GM20000 (cell line): ENCODE results near the gene RMP24.

Experiments
- DNase-seq: peaks from one replicate; pipeline ENCODE4 v3.0.0; 2012; ENCODE audit warnings: low spot score
- CTCF ChIP-seq: IDR thresholded peaks from 2 replicates; pipeline ENCODE4 v1.5.1; 2012; ENCODE audit warnings: mild to moderate bottlenecking, control low read depth; ENCODE audit errors: extremely low read depth, missing control alignments

The RMP24 gene

GRCh38 chr18:35948080-35948479 is 24.4 kb upstream of the RMP24 start:
- no peak for TF ChIP-seq CTCF

GRCh38 chr18:35949090-35949489 is 23.4 kb upstream of the RMP24 start:
- no peak for DNase-seq
- TF ChIP-seq CTCF = no peak

More at GRCh38 chr18:35948080-35948479, 24.4 kb upstream of the RMP24 start:
- DNase-seq = no peak

DNA sequence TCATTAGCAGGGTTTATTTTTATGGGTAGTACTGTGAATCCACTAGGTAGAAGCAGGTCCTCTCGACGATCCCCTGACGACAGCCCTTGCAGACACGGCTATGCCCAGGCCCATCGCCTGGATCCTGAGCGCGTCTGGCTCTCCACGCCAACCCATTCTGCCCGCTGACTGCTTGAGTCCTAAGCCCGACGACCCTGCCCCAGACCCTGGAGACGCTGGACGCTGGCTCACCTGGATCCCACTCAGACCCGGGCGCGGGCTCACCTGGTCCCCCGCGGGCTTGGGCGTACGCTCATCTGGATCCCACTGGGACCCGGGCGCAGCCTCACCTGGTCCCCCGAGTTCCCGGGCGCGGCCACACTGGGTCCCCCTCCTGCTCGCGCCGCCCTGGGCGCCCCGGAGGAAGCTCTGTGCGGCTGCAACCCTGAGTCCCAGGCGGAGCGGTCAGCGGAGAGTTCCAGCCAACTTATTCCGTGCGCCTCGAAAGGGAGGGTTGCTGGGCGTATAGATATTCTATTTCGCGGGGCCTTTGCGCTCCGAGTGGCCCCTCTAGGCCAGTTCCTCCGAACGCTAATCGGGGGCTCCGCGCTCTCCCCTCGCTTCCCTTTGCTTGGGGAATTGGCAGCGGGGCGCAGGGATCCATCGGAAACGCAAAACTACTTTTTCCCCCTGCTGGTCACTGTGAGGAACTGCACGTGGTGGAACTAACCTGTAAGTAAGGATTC is 22.4 kb upstream of the RMP24 start:
- DNase-seq = peak; percentile 70
- TF ChIP-seq CTCF = peak; percentile 87

DNA sequence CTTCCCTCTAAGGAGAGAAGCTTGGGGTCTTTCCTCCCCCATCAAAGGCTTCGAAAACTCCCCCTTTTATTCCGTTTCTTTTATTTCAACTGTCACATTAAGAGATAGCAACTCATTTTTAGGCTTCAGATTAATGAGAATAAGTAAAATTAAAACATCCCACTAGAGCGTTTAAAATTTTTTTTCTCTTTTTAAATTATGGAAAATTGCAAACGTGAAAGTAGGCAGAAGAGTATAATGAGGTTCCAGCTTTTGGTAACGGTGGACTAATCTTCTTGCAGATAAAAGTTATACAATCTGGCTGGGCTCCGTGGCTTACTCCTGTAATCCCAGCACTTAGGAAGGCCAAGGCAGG is 21.9 kb upstream of the RMP24 start:
- no peak for DNase-seq
- no peak for TF ChIP-seq CTCF

GRCh38 chr18:35953688-35954087 is 18.8 kb upstream of the RMP24 start:
- no peak for TF ChIP-seq CTCF
- no peak for DNase-seq

GRCh38 chr18:35956226-35956625 is 16.3 kb upstream of the RMP24 start:
- no peak for TF ChIP-seq CTCF
- no peak for DNase-seq

DNA sequence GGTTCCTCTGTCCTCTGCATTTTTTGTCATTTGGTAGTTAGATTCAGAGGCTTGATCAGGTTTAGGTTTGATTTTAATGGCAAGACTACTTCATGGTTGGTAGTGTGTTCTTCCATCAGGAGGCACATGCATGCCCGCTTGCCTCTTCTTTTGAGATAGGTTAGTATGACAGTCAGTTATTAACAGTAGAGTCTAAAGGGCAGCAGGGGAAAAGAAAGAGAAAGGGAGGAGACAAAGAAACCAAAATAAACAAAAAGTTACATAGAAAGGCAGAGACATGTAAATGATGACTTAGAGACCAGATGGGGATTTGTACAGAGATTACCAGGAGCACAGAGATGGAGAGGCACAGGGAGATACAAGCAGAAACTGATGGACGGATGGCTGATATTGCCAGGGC is 10.2 kb upstream of the RMP24 start:
- TF ChIP-seq CTCF = no peak
- DNase-seq = no peak
